HEK293 (cell line): ENCODE measurements around the gene TCF12.

Experiments used
- ATF2 ChIP-seq: fragments of 450-650 bp; formaldehyde crosslinking; IDR thresholded peaks from 2 replicates; pipeline ENCODE4 v1.5.1; 2016; ENCODE audit warnings: missing biosample characterization, missing genetic modification characterization, low read depth
- CTCF ChIP-seq: fragments of 450-650 bp; formaldehyde crosslinking; IDR thresholded peaks from 2 replicates; pipeline ENCODE4 v1.5.1; 2016; ENCODE audit warnings: missing biosample characterization, missing genetic modification characterization
- MEIS1 ChIP-seq: sonication (generic); formaldehyde crosslinking; IDR thresholded peaks from 2 replicates; pipeline ENCODE4 v1.8.1; 2022; ENCODE audit warnings: missing genetic modification reagents, mild to moderate bottlenecking, borderline replicate concordance
- PBX3 ChIP-seq: sonication (generic); formaldehyde crosslinking; IDR thresholded peaks from 2 replicates; pipeline ENCODE4 v1.8.1; 2022; ENCODE audit warnings: mild to moderate bottlenecking, moderate library complexity, missing genetic modification reagents
- PRDM2 ChIP-seq: fragments of 450-650 bp; formaldehyde crosslinking; IDR thresholded peaks from 2 replicates; pipeline ENCODE4 v1.5.1; 2016; ENCODE audit warnings: missing biosample characterization, missing genetic modification characterization, borderline replicate concordance
- ZBTB17 ChIP-seq: fragments of 450-650 bp; formaldehyde crosslinking; IDR thresholded peaks from 2 replicates; pipeline ENCODE4 v1.5.1; 2016; ENCODE audit warnings: missing biosample characterization, missing genetic modification characterization
- ZBTB49 ChIP-seq: fragments of 450-650 bp; formaldehyde crosslinking; IDR thresholded peaks from 2 replicates; pipeline ENCODE4 v1.5.1; 2016; ENCODE audit warnings: missing biosample characterization, missing genetic modification characterization, low read depth
- ZNF24 ChIP-seq: fragments of 450-650 bp; formaldehyde crosslinking; IDR thresholded peaks from 2 replicates; pipeline ENCODE4 v1.5.1; 2016; ENCODE audit warnings: missing biosample characterization, missing genetic modification characterization
- ZNF362 ChIP-seq: fragments of 450-650 bp; formaldehyde crosslinking; IDR thresholded peaks from 2 replicates; pipeline ENCODE4 v1.5.1; 2016; ENCODE audit warnings: missing biosample characterization, missing genetic modification characterization
- ZNF37A ChIP-seq: fragments of 450-650 bp; IDR thresholded peaks from 2 replicates; pipeline ENCODE4 v1.5.1; 2018; ENCODE audit warnings: missing biosample characterization, missing genetic modification characterization
- ZNF626 ChIP-seq: fragments of 450-650 bp; sonication (Bioruptor Pico); formaldehyde crosslinking; IDR thresholded peaks from 2 replicates; pipeline ENCODE4 v1.5.1; 2018; ENCODE audit warnings: missing biosample characterization, missing genetic modification characterization, inconsistent platforms
- ZNF692 ChIP-seq: fragments of 450-650 bp; formaldehyde crosslinking; IDR thresholded peaks from 2 replicates; pipeline ENCODE4 v1.5.1; 2016; ENCODE audit warnings: missing biosample characterization, missing genetic modification characterization
- ZSCAN16 ChIP-seq: fragments of 450-650 bp; formaldehyde crosslinking; IDR thresholded peaks from 2 replicates; pipeline ENCODE4 v1.5.1; 2016; ENCODE audit warnings: missing biosample characterization, missing genetic modification characterization

GRCh38 chr15:57108296-57108695, 189.9 kb downstream of the TCF12 start:
- TF ChIP-seq ZSCAN16 (no peak), CTCF (no peak), ZNF626 (tag by site-specific recombination) (no peak), PBX3 (no peak), PRDM2 (no peak), ZBTB17 (tag by site-specific recombination) (no peak), ZNF37A (tag by site-specific recombination) (no peak), ZNF692 (tag by site-specific recombination) (no peak), ZBTB49 (tag by site-specific recombination) (no peak), ZNF24 (tag by site-specific recombination) (no peak), ZNF362 (tag by site-specific recombination) (no peak), ATF2 (tag by site-specific recombination) (no peak), MEIS1 (CRISPR knock-in tag) (no peak)
